HG03108 (cell line): ENCODE results near the gene VAV2.
"Not testable (repeated sequence)": the region's sequence is repeated elsewhere in the genome, so short reads cannot be mapped to it uniquely, and the experiment has no call there.

Experiments
- ATAC-seq: cut with Tn5 transposase; IDR thresholded peaks from one replicate; pipeline ENCODE4 v1.9.1; 2021; ENCODE audit warnings: moderate library complexity; ENCODE audit not compliant: unreplicated experiment

Gene VAV2

DNA sequence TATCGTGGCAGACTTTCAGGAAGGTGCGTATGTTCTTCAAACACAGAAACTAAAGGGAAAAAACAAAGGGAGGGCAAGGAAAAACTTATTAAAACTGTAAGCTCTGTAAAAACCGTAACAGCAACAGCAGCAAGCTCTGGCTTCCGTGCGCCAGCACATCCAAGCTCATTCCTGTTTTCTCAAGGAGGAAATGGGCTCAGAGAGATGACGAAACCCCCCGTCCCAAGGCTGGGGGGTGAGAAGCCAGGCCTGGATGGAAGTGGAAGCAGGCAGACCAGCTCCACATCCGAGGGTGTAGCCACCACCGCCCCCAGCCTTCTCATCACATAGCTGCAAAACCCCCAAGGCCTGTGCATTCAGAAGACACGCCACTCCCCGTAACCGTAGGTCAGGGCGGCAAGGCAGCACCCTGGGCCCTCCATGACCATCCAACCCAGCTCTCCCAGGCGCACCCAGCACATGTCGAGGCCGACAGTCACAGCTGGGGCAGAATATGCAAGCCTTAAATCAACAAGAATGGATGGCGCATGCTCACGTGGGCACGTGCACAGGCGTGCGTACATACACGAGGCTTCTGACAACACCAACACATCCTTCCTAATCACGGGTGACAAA, 52.8 kb downstream of the VAV2 start:
- ATAC-seq = no peak

DNA sequence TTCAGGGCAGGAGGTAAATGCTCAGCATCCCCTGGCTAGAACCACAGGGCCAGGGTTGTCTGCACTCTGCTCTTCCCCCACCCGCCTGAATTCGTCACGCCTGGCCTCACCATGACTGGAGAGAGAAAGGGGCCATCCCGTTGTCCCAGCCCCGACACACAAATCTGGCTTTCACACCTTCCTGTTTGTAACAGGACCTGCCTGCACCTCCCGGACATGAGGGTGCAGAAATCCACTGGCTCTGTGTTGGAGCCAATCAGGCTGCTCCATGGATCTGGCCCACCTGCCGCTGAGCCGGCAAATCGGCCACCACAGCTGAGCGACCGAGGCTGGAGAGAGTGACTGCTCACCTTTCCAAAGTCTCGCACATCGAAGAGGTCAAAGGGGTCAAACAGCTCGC, 53.4 kb downstream of the VAV2 start:
- ATAC-seq = no peak

DNA sequence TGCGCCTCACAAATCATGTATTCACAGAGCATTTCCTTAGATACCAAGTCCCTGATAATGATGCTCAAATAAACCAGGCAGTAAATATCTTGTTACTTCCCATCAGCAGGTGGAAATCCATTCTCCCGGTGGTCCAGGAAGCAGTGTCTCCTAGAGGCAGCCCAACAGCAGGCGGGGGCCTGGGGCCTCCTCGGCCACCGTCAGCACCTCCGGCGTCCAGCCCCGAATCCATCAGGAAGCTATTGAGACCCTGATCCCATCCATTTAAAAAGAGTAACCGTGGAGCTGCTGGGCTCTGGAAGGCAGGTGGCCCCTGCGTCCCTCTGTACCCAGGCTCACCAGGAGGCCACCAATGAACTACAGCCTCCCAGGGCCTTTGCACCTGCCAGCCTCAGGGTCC, 54.0 kb downstream of the VAV2 start:
- ATAC-seq = no peak

DNA sequence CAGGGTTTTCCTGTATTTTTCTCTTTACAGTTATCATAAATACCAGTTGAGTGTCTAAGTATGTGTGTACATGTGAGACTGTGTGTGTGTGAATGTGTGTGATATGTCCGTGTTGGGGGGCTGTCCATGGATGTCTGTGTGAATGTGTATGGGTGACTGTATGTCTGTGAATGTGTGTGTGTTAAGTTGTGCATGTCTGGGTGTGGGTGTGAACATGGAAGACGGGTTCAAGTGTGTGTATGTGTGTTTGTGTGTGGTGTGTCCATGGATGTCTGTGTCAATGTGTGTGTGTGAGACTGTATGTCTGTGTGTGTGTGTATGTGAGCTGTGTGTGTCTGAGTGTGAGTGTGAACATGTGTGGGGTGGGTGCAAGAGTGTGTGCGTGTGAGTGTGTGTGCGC, 55.0 kb downstream of the VAV2 start:
- ATAC-seq = no peak

DNA sequence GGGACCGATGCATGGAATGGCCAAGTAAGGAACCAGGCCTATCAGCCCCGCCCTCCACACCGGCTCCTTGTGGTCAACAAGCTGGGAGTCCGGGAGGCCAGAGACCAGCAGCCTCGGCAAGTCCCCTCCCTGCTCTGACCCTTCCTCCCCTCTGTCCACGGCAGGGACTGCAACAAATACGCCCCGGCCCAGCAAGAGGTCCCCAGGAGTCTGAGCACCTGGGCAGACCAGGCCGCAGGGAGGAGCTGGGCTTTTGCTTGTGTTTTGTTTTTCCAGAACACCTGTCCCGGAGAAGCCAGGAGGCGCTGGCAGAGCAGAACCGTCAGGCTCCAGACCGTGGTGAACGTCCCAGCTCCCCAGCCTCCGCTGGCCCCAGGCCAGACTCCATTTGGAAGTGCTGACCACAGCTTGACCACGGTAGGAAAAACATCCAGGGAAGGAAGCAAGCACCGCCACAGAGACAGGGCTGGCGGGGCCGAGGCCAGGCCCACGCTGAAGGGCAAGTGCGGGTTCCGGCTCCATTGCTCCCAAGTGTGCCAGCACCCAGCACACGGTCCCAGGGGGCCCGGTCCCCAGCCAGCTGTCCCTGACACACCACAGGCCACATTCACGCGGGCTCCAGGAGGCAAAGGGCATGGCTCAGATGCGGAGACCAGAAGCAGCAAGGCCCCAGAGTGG, 56.7 kb downstream of the VAV2 start:
- no peak for ATAC-seq

DNA sequence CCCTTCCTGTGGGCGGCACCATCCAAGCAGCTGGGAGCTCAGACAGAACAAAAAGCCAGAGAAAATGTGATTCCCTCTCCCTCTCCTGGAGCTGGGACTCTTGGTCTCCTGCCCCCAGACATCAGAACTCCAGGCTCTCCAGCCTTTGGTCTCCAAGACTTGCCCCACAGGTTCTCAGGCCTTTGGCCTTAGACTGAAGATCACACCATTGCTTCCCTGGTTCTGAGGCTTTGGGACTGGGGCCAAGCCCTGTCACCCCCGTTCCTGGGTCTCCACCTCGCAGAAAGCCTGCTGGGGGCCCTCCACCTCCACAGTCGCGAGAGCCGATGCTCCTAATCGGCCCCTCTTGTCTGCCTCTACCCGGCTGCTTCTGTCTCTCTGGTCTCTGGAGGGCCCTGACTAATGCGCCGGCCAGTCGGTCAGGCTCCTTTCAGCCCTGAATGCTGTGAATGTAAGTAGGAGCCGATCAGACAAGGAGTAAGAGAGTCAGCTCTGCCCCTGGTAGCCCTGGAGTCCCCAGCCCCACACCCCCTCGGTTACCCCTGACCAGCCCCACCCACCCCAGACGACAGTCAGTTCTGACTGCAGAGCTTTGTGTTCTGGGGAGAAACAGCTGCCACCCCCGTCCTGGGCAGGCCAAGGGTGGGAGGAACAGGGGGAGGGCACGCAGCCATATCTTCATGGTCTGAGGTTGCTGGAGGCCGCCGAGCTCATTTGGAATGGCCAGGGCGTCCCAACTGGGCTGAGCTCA, 57.5 kb downstream of the VAV2 start:
- no peak for ATAC-seq

DNA sequence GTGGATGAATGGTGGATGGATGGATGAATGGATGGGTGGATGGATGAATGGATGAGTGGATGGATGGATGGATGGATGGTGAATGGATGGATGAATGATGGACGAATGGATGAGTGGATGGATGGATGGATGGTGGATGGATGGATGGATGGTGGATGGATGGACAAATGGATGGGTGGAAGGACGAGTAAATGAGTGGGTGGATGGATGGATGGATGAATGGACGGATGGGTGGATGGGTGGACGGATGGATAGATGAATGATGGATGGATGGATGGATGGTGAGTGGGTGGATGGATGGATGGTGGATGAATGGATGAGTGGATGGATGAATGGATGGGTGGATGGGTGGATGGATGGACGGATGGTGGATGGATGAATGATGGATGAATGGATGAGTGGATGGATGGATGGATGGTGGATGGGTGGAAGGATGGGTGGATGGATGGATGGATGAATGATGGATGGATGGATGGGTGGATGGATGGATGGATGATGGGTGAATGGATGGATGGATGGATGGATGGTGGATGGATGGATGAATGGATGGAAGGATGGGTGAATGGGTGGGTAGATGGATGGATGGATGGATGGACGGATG, 58.6 kb downstream of the VAV2 start:
- ATAC-seq = no peak

DNA sequence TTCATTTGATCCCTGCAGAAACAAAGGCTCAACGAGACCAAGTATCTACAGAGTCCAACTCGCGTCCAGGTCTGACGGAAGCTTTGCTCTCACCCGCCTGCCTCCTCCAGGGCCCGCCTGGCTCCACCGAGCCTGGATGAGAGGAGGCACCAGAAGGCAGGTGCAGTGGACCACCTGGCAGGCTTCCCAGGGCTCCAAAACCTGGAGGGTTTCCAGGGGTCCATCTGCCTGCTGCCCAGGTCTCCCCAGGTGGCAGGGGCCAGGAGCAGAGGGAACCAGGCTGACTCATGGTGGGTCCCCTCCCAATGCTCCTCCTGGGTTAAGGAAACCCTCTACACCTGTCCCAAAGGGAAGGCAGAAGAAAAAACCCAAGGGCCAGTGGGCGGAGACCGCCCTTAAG, 59.5 kb downstream of the VAV2 start:
- no peak for ATAC-seq

DNA sequence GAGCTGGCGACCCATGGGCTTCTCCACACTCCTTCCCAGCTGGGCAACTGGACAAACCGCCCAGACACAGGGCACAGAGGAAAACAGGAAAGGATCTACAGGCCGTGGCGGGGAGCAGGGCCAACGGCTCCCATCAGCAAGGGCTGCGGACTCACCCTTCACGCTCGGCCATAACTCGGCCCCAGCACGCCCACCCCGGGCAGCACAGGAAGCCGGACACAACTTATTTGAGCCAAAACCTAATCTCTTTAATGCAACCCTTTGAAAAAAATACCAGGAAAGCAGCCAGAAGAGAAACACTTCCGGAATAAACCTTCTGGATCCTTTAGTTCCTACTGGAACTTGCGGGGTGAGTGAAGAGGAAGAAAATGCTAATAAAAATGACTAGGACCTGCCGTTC, 59.9 kb downstream of the VAV2 start:
- no peak for ATAC-seq

DNA sequence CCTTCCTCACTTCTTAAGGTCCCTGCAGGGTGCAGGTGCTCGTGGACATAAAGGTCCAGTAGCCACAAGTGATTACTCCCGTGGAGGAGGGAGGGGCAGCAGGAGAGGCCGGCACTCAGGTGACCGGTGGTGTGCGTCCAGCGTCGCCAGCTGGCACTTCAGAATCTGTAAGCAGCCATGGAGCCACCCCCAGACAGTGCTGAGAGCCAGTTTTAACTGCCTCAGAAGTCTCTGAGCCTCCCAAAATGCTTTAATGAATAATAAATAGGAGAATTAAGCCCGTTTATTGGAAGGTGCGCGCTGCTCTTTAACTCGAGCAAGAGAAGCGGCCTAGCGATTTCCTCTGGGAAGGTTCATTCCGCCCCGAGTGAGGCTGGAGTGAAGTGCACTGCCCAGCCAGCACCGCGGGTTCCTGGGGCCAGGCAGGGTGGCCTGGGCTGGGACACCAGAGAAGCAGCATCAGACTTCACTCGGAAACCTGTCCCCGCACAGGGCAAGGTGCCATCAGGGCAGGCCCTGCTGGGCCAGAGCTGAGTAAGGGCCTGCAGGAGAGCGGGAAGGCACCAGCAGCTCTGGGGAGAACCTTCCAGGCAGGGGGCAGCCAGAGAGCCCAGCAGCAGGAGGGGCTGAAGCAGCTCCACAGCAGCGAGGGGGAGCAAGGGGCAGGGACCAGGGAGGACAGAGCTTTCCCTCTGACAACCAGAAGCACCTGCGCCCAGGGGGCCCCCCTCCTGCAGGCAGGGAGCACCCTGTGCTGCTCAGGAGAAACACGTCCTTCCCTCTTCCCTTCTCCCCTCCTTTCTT, 61.2 kb downstream of the VAV2 start:
- no peak for ATAC-seq

DNA sequence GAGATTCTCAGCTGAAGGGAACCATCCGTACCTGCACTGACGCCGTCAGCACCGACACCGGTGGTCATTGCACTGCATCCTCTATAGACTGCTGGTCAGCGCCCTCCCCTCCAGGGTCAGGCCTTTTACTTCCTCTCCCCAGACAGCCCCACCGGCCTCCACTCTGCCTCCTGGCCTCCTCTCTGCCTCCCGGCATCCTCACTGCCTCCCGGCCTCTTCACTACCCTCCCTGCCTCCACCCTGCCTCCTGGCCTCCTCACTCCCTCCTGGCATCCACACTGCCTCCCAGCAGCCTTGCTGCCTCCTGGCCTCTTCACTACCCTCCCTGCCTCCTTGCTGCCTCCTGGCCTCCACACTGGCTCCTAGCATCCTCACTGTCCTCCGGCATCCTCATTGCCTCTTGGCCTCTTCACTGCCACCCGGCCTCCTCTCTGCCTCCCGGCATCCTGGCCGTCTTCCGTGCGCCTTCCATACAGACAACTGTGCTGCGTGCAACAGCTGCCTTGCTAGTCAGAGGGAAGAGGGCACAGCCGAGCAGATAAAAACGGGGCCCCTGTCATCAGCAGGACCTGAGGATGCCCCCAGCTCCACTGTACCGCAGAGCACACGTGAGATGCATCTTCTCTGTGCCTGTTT, 62.0 kb downstream of the VAV2 start:
- no peak for ATAC-seq

DNA sequence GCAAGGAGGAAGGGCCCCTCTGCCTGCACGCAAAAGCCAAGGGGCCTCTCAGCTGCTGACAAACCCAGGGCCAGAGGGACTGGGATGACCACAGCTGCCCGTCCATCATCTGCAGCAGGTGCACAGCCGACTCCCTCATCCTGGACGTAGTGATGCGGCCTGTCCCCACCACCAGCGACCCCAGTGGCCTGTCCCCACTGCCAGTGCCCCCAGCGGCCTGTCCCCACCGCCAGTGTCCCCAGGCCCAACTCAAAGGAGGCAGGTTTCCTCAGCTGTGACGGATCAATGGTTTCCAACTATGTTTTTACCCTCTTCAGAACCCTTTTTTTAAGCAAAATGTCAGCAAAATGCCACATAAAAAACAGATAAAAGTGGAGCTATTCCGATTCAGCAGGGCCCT, 62.5 kb downstream of the VAV2 start:
- no peak for ATAC-seq

DNA sequence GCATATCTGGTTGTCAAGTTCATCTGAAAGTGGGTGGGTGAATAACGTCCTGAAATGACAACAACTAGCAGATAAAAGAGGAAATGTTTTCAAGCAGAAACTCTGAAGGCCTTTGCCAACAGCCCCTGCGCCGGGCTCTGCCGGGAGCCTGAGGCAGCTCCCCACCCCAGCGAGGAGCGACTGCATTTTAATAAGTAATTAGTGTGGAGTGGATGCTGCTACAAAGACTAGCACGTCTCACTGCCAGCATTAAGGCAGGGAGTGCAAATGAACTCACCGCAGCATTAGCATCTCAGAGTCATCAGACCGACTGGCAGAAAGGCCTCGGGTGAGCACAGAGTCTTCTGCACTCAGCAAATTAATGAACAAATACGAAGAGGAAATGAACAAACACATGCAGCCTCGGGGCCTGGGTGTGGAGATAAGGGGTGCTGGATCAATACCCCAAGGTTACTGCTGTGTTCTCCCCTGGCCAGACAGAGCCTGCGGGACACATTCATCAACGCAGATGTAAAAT, 63.8 kb downstream of the VAV2 start:
- no peak for ATAC-seq

DNA sequence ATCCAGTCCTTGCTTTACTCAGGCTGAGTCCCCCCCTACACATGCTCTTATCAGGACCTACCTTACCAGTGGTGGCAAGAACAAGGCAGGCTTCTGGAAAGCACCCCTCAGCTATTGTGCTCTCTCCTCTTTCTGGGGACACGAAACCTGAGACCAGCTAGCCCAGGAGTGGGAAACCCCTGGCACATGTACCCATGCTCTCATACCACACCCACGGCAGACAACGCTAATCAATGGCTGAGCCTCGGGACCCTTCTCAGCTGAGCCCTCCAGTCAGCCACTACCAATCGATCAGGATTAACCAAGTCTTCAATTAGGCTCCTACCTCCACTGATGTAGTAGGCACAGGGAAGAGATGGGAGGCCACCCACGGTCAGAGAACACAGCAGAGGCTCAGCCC, 65.1 kb downstream of the VAV2 start:
- ATAC-seq = no peak

DNA sequence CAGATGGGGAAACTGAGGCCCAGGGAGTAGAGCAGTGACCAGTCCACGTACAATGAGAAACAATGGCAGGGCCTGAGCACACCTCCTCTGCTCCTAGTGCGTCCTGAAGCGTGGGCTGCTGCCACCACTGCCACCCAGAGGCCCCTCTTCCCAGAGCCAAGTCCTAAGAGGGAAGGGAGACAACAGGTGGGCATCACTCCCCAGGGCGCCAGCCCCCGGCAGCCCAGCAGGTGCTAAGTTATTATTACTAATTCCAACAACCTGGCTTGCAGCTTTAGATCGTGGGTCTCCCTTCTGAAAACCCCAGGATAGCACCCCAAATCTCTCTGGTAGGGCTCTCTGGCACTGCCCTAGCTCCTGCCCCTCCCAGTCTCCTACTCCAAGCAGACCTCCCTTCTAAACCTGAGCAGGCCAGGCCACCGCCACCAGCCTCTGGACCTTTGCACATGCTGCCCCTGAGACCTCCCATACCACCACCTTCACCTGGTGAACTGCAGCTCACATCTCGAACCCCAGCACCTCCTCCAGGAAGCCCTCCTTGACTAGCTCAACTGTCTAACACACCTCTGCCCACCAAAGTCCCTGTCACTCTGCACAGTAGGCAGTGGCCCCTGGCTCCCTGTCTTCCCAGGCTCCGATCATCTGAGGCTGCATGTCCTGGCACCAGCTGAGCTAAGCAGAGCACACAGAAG, 65.8 kb downstream of the VAV2 start:
- no peak for ATAC-seq

DNA sequence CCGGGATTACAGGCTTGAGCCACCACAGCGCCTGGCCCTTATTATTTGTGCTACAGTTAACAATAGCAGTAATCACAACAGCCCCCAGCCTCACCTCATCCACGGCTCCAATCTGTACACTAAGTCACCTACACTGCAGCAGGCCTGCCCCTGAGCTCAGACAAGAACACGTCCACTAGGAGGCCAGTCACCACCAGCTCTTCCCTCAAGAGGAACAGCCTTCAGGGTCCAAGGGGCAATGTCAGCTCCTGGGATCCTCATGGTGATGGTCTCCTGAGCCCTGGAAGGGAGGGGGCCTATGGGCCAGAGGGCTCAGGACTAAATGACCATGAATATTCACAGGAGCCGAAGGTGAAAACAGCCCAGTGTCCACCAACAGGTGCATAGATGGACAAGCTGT, 67.7 kb downstream of the VAV2 start:
- ATAC-seq = no peak

DNA sequence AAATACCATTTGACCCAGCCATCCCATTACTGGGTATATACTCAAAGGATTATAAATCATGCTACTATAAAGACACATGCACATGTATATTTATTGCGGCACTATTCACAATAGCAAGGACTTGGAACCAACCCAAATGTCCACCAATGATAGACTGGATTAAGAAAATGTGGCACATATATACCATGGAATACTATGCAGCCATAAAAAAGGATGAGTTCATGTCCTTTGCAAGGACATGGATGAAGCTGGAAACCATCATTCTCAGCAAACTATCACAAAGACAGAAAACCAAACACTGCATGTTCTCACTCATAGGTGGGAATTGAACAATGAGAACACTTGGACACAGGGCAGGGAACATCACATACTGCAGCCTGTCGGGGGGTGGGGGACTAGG, 68.5 kb downstream of the VAV2 start:
- ATAC-seq = not testable (repeated sequence)

DNA sequence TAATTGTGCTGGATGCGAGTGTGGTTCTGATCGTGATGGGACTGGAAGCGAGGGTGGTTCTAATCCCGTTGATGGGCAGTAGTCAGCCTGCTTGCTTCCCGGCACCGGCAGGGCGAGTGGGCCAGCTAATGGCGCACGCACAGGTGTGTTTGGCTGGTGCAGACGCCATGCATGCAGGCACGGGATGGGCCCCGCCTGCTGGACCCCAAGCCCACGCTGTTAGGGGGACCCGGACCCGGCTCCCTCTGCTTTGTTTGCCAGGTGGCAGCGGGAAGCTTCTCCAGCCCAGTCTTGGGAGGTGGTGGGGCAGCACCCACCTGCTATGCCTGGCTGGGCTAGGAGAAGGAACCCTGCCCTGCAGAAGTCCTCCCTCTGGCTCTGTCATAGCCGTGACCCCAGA, 70.3 kb downstream of the VAV2 start:
- no peak for ATAC-seq

DNA sequence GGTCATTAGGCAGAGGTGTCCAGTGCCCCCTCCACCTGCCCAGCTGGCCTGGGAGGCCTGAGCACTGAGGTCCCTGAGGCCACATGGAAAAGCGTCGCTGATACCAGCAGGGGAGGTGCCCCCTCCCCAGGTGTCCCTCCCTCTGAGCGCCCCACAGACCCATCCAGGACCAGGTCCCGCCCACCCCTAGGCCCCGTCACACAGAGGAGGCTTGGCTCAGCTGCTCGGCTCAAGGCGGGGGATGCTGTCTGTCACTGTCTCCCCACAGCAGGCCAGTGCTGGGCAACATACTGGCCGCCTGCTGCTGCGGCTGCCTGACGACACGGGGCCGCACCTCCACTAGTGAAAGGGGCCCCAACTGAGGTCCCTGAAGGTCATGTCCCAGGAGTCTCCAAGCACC, 71.7 kb downstream of the VAV2 start:
- ATAC-seq = no peak
